Nephron (organoid): Measurements from ENCODE around the gene EFCAB8.
"Not testable (repeated sequence)": the region's sequence is repeated elsewhere in the genome, so short reads cannot be mapped to it uniquely, and the experiment has no call there.

Source experiments
- H3K27ac Mint-ChIP-seq, 3 experiments: 2 replicates each; pipeline ENCODE4 v1.8.0; 2020; ENCODE audit warnings: mixed read lengths in 3 of 3, mild to moderate bottlenecking in 2 of 3, moderate library complexity in 1 of 3
- H3K27me3 Mint-ChIP-seq: 2 replicates; pipeline ENCODE4 v1.8.0; 2021; ENCODE audit warnings: low read depth, mild to moderate bottlenecking, moderate library complexity, mixed read lengths
- H3K36me3 Mint-ChIP-seq: 2 replicates; pipeline ENCODE4 v1.8.0; 2020; ENCODE audit warnings: low read depth, mixed read lengths
- H3K4me1 Mint-ChIP-seq: 2 replicates; pipeline ENCODE4 v1.8.0; 2020; ENCODE audit warnings: mixed read lengths
- H3K4me3 Mint-ChIP-seq, 3 experiments: 2 replicates each; pipeline ENCODE4 v1.8.0; 2020; ENCODE audit warnings: mild to moderate bottlenecking in 3 of 3, mixed read lengths in 3 of 3, moderate library complexity in 2 of 3
- H3K9me3 Mint-ChIP-seq: 2 replicates; pipeline ENCODE4 v1.8.0; 2020; ENCODE audit warnings: mixed read lengths
- CTCF ChIP-seq, 3 experiments: fragments of 200-600 bp; sonication (generic); IDR thresholded peaks; one replicate each; pipeline ENCODE4 v1.5.0; 2021; ENCODE audit warnings: antibody characterized with exemption in 3 of 3; ENCODE audit not compliant: unreplicated experiment in 3 of 3

EFCAB8 gene

GRCh38 chr20:32941155-32941885, 82.6 kb downstream of the EFCAB8 start:
- Mint-ChIP-seq H3K36me3 (no peaks in the 10 kb centered on the region), H3K27ac (no peak overlapping the region), H3K27me3 (no peaks in the 10 kb centered on the region), H3K4me1 (no peaks in the 10 kb centered on the region), H3K4me3 (no peak overlapping the region), H3K9me3 (peaks cover 12% of the 10 kb centered on the region)
- no peak for TF ChIP-seq CTCF (IDR thresholded peaks at IDR 0.05; ENCODE audit: unreplicated experiment in 3 of 3)

GRCh38 chr20:32943490-32944052, 84.8 kb downstream of the EFCAB8 start:
- peaks cover 5% of the 10 kb centered on the region for H3K27me3 Mint-ChIP-seq
- TF ChIP-seq CTCF (IDR thresholded peaks at IDR 0.05; ENCODE audit: unreplicated experiment in 3 of 3) = no peak
- H3K36me3 Mint-ChIP-seq = no peaks in the 10 kb centered on the region
- H3K9me3 Mint-ChIP-seq = peaks cover 12% of the 10 kb centered on the region
- H3K27ac Mint-ChIP-seq = no peak overlapping the region
- no peak overlapping the region for H3K4me3 Mint-ChIP-seq
- no peaks in the 10 kb centered on the region for H3K4me1 Mint-ChIP-seq

GRCh38 chr20:32945710-32946221, 87.0 kb downstream of the EFCAB8 start:
- TF ChIP-seq CTCF (IDR thresholded peaks at IDR 0.05; ENCODE audit: unreplicated experiment in 3 of 3) = peak; percentile 28 to 50 (median 50)
- no peak overlapping the region for H3K27ac Mint-ChIP-seq
- no peak overlapping the region for H3K4me3 Mint-ChIP-seq
- peaks cover 9% of the 10 kb centered on the region for H3K9me3 Mint-ChIP-seq
- H3K27me3 Mint-ChIP-seq = peaks cover 25% of the 10 kb centered on the region
- no peaks in the 10 kb centered on the region for H3K4me1 Mint-ChIP-seq
- no peaks in the 10 kb centered on the region for H3K36me3 Mint-ChIP-seq

GRCh38 chr20:32946629-32947028, 87.9 kb downstream of the EFCAB8 start:
- Mint-ChIP-seq H3K36me3 (no peaks in the 10 kb centered on the region), H3K4me3 (no peak overlapping the region), H3K27me3 (peaks cover 34% of the 10 kb centered on the region), H3K27ac (no peak overlapping the region), H3K4me1 (no peaks in the 10 kb centered on the region), H3K9me3 (peaks cover 9% of the 10 kb centered on the region)
- no peak for TF ChIP-seq CTCF (IDR thresholded peaks at IDR 0.05; ENCODE audit: unreplicated experiment in 3 of 3)

GRCh38 chr20:32950539-32950938, 91.8 kb downstream of the EFCAB8 start:
- not testable (repeated sequence) for H3K36me3 Mint-ChIP-seq, H3K4me3 Mint-ChIP-seq, H3K4me1 Mint-ChIP-seq, H3K27ac Mint-ChIP-seq
- peaks cover 15% of the 10 kb centered on the region for H3K9me3 Mint-ChIP-seq
- H3K27me3 Mint-ChIP-seq = peaks cover 47% of the 10 kb centered on the region

GRCh38 chr20:32957459-32957858, 98.7 kb downstream of the EFCAB8 start:
- peaks cover 15% of the 10 kb centered on the region for H3K27me3 Mint-ChIP-seq
- H3K4me1 Mint-ChIP-seq = no peaks in the 10 kb centered on the region
- no peak overlapping the region for H3K27ac Mint-ChIP-seq
- TF ChIP-seq CTCF (IDR thresholded peaks at IDR 0.05; ENCODE audit: unreplicated experiment in 3 of 3) = no peak
- H3K9me3 Mint-ChIP-seq = peaks cover 32% of the 10 kb centered on the region
- H3K4me3 Mint-ChIP-seq = no peak overlapping the region
- peaks cover 7% of the 10 kb centered on the region for H3K36me3 Mint-ChIP-seq
